Measurements from ENCODE around the gene TRPM2. TPM values are rescaled to one million over a fixed set of nuclear protein-coding genes. Genes with fewer than 3 reads are reported as not detected.

TRPM2 gene
- total and polyA plus RNA-seq, 2 donors (not counting 3 experiments of a cell fraction or from before 2014, with no cell fraction given), result not detected

- H3K27ac ChIP-seq (ENCODE audit: insufficient read depth, low read depth, low read length), result no peak overlapping the region
- ChIA-PET POLR2A (no interaction called here), CTCF (no interaction called here)
- H3K4me1 ChIP-seq (ENCODE audit: control insufficient read depth, extremely low read depth, insufficient read depth, low read length), result no peaks in the 10 kb centered on the region
- H3K9ac ChIP-seq (replicated peaks; ENCODE audit: extremely low read depth, insufficient read depth, low read length), result no peak overlapping the region
- no peak overlapping the region for H2AFZ ChIP-seq (ENCODE audit: low read depth, low read length)
- H3K9me1 ChIP-seq (replicated peaks; ENCODE audit: control insufficient read depth, extremely low read depth, insufficient read depth, low read length), result no peaks in the 10 kb centered on the region
- H3K4me2 ChIP-seq (ENCODE audit: insufficient read depth, low read length), result no peak overlapping the region
- dilution Hi-C loops (cut with MboI; ENCODE audit: extremely low pct_ligation_motif_present, low sequenced_read_pairs) (no loop called here), intact Hi-C loops (cut with micrococcal nuclease) (no loop called here)
- FAIRE-seq, result no peak
- no peaks in the 10 kb centered on the region for H3K9me3 ChIP-seq (replicated peaks; ENCODE audit: control insufficient read depth, insufficient read depth, low read length)
- no TSS peak for BruUV-seq (replicated peaks)
- peaks cover 5 to 34% of the 10 kb centered on the region in 2 experiments for H3K36me3 ChIP-seq (ENCODE audit: control insufficient read depth in 2 of 2, extremely low read depth in 1 of 2, insufficient read depth in 2 of 2, low read length in 2 of 2)
- no peak for DNase-seq (ENCODE audit: low read depth, low spot score)
- TF ChIP-seq MYC (IDR thresholded peaks at IDR 0.05; ENCODE audit: low read depth, low read length) (no peak), CTCF (IDR thresholded peaks at IDR 0.05; ENCODE audit: extremely low read depth in 1 of 2, insufficient read depth in 1 of 2, low read depth in 1 of 2, low read length in 2 of 2) (no peak), EZH2 (IDR thresholded peaks at IDR 0.05; ENCODE audit: borderline replicate concordance, low read depth, low read length, severe bottlenecking) (no peak), FOS (IDR thresholded peaks at IDR 0.05; ENCODE audit: borderline replicate concordance, insufficient read depth, low read length) (no peak), POLR2AphosphoS5 (IDR thresholded peaks at IDR 0.05; ENCODE audit: insufficient read depth, low read depth, low read length) (no peak), JUN (IDR thresholded peaks at IDR 0.05; ENCODE audit: borderline replicate concordance, insufficient read depth, insufficient read length, low read depth) (no peak), MAX (IDR thresholded peaks at IDR 0.05; ENCODE audit: insufficient read depth, insufficient read length) (no peak), GATA2 (IDR thresholded peaks at IDR 0.05; ENCODE audit: insufficient read depth, insufficient read length, low read depth, low read length) (no peak), POLR2A (IDR thresholded peaks at IDR 0.05; ENCODE audit: low read depth, low read length) (no peak)
- no peaks in the 10 kb centered on the region for H3K27me3 ChIP-seq (ENCODE audit: control insufficient read depth in 2 of 2, insufficient read depth in 2 of 2, low read length in 2 of 2)
- H3K4me3 ChIP-seq (replicated peaks in 1 of 3; ENCODE audit: insufficient read depth in 1 of 3, low read depth in 1 of 3, low read length in 3 of 3), result no peak overlapping the region
- H3K79me2 ChIP-seq (ENCODE audit: control insufficient read depth, insufficient read depth, low read length), result no peaks in the 10 kb centered on the region
- no peaks in the 10 kb centered on the region for H4K20me1 ChIP-seq (replicated peaks; ENCODE audit: control insufficient read depth, extremely low read depth, insufficient read depth, low read length)
Observed at GRCh38 chr21:44324854-44325107, 28.6 kb upstream of the TRPM2 start.

Measured in endothelial cell of umbilical vein (primary cell).